HG02870 (cell line): ENCODE results near the gene TEX53.

ENCODE experiments used
- ATAC-seq: cut with Tn5 transposase; IDR thresholded peaks from one replicate; pipeline ENCODE4 v1.9.1; 2021; ENCODE audit warnings: mild to moderate bottlenecking, moderate library complexity; ENCODE audit not compliant: unreplicated experiment

TEX53 gene

GRCh38 chr9:114680259-114681001 lies 22.8 kb upstream of the TEX53 start:
- ATAC-seq = no peak

GRCh38 chr9:114678795-114679194 lies 21.2 kb upstream of the TEX53 start:
- ATAC-seq = no peak

- no peak for ATAC-seq
Measured at GRCh38 chr9:114678130-114678529, 20.5 kb upstream of the TEX53 start.

- no peak for ATAC-seq
Measured at GRCh38 chr9:114677418-114677817, 19.8 kb upstream of the TEX53 start.

GRCh38 chr9:114676901-114677300 lies 19.3 kb upstream of the TEX53 start:
- ATAC-seq = no peak

- ATAC-seq = no peak
Measured at GRCh38 chr9:114674798-114675540, 17.4 kb upstream of the TEX53 start.

- no peak for ATAC-seq
Measured at GRCh38 chr9:114674076-114674797, 16.6 kb upstream of the TEX53 start.

- no peak for ATAC-seq
Measured at GRCh38 chr9:114671605-114672004, 14.0 kb upstream of the TEX53 start.

- no peak for ATAC-seq
Measured at GRCh38 chr9:114669961-114670360, 12.4 kb upstream of the TEX53 start.

- ATAC-seq = no peak
Measured at GRCh38 chr9:114668146-114668545, 10.5 kb upstream of the TEX53 start.

- no peak for ATAC-seq
Measured at GRCh38 chr9:114666851-114667250, 9.2 kb upstream of the TEX53 start.

GRCh38 chr9:114666401-114666800 lies 8.8 kb upstream of the TEX53 start:
- ATAC-seq = no peak

- ATAC-seq = no peak
Measured at GRCh38 chr9:114664181-114664580, 6.6 kb upstream of the TEX53 start.

- peak; percentile 82 for ATAC-seq
Measured at GRCh38 chr9:114662081-114662989, 4.7 kb upstream of the TEX53 start.

- no peak for ATAC-seq
Measured at GRCh38 chr9:114656301-114656700, 1.3 kb downstream of the TEX53 start.

GRCh38 chr9:114655689-114656088 lies 1.9 kb downstream of the TEX53 start:
- no peak for ATAC-seq

GRCh38 chr9:114653556-114654159 lies 3.9 kb downstream of the TEX53 start:
- no peak for ATAC-seq

GRCh38 chr9:114652776-114653555 lies 4.6 kb downstream of the TEX53 start:
- ATAC-seq = no peak

GRCh38 chr9:114643896-114644295 lies 13.7 kb downstream of the TEX53 start:
- no peak for ATAC-seq

- ATAC-seq = no peak
Measured at GRCh38 chr9:114643001-114643400, 14.6 kb downstream of the TEX53 start.
